Astrocyte (in vitro differentiated cells and primary cell): Measurements from ENCODE around the gene SLC43A2.

Source experiments
- CTCF ChIP-seq: IDR thresholded peaks from 2 replicates; pipeline ENCODE4 v1.5.1; 2011; ENCODE audit warnings: low read depth, mild to moderate bottlenecking, inconsistent platforms, low read length, moderate library complexity; ENCODE audit not compliant: insufficient read depth
- EZH2 ChIP-seq: IDR thresholded peaks from 2 replicates; pipeline ENCODE4 v1.6.1; 2012; ENCODE audit warnings: mild to moderate bottlenecking, low read length, inconsistent platforms; ENCODE audit not compliant: insufficient read depth

GRCh38 chr17:1620486-1620885 lies 8.1 kb downstream of the SLC43A2 start:
- TF ChIP-seq EZH2: no peak
- no peak for TF ChIP-seq CTCF
